CD4-positive, CD25-positive, alpha-beta regulatory T cell (primary cell): ENCODE data around the gene SMIM12. TPM values are rescaled to one million over a fixed set of nuclear protein-coding genes. Genes with fewer than 3 reads are reported as not detected.

Source experiments
- ATAC-seq, 2 donors: fragments of 150-1000 bp; cut with Tn5 transposase; one replicate each; pipeline ENCODE4 v1.10.0; 2021; ENCODE audit warnings: low read depth in 2 of 2, moderate number of reproducible peaks in 2 of 2, moderate library complexity in 1 of 2
- DNase-seq, 3 donors: peaks; one replicate each; pipeline versions ENCODE4 v3.0.0 to v3.0.0-alpha.2; 2012 to 2022; ENCODE audit warnings: mixed read lengths in 1 of 3
- H3K27ac ChIP-seq: one replicate; pipeline ENCODE4 v1.7.0; 2013; ENCODE audit warnings: mild to moderate bottlenecking, low read length; ENCODE audit not compliant: insufficient read depth, poor library complexity, severe bottlenecking
- H3K27me3 ChIP-seq: one replicate; pipeline ENCODE4 v1.7.0; 2013; ENCODE audit warnings: low read length; ENCODE audit not compliant: control insufficient read depth, insufficient read depth
- H3K36me3 ChIP-seq: one replicate; pipeline ENCODE4 v1.7.0; 2013; ENCODE audit warnings: mild to moderate bottlenecking, low read length, moderate library complexity; ENCODE audit not compliant: control insufficient read depth, insufficient read depth
- H3K4me1 ChIP-seq: 2 replicates; pipeline ENCODE4 v1.7.0; 2013; ENCODE audit warnings: mild to moderate bottlenecking, low read length; ENCODE audit not compliant: insufficient read depth, control insufficient read depth, poor library complexity, severe bottlenecking
- H3K4me3 ChIP-seq: one replicate; pipeline ENCODE4 v1.7.0; 2013; ENCODE audit warnings: low read depth, mild to moderate bottlenecking, low read length, moderate library complexity
- H3K9me3 ChIP-seq, 2 experiments: 1 replicate in 1 of 2; 2 replicates in 1 of 2; pipeline ENCODE4 v1.7.0; 2013; ENCODE audit warnings: low read length in 2 of 2, mild to moderate bottlenecking in 1 of 2, moderate library complexity in 1 of 2; ENCODE audit not compliant: control insufficient read depth in 2 of 2
- H3K27ac Mint-ChIP-seq, 3 donors: one replicate each; pipeline ENCODE4 v1.8.0; 2020 to 2022; ENCODE audit warnings: mild to moderate bottlenecking in 3 of 3, mixed read lengths in 3 of 3, moderate library complexity in 2 of 3
- H3K27me3 Mint-ChIP-seq: one replicate; pipeline ENCODE4 v1.8.0; 2022; ENCODE audit warnings: mild to moderate bottlenecking, mixed read lengths
- H3K36me3 Mint-ChIP-seq: one replicate; pipeline ENCODE4 v1.8.0; 2020; ENCODE audit warnings: mixed read lengths
- H3K4me1 Mint-ChIP-seq, 4 donors: one replicate each; pipeline ENCODE4 v1.8.0; 2020 to 2022; ENCODE audit warnings: mixed read lengths in 4 of 4, mild to moderate bottlenecking in 1 of 4
- H3K4me3 Mint-ChIP-seq, 4 donors: one replicate each; pipeline ENCODE4 v1.8.0; 2020 to 2022; ENCODE audit warnings: mild to moderate bottlenecking in 4 of 4, mixed read lengths in 4 of 4, moderate library complexity in 3 of 4
- H3K9me3 Mint-ChIP-seq, 7 donors: one replicate each; pipeline ENCODE4 v1.8.0; 2020 to 2022; ENCODE audit warnings: mixed read lengths in 7 of 7, mild to moderate bottlenecking in 3 of 7, moderate library complexity in 2 of 7
- polyA plus RNA-seq, 4 donors: library from polyadenylated mRNA; unstranded; fragments of 300-500 nt; fragmentation: Illumina TruSeq; gene quantifications; one replicate each; pipeline ENCODE4 v1.2.3, GENCODE V29; 2021
- total RNA-seq: library from RNA; stranded (reverse); gene quantifications from one replicate; pipeline ENCODE4 v1.2.3, GENCODE V29; 2022

SMIM12 gene
- total and polyA plus RNA-seq, 5 donors from 2014 or later, result 29.7 to 105 (median 94.8) TPM

DNA sequence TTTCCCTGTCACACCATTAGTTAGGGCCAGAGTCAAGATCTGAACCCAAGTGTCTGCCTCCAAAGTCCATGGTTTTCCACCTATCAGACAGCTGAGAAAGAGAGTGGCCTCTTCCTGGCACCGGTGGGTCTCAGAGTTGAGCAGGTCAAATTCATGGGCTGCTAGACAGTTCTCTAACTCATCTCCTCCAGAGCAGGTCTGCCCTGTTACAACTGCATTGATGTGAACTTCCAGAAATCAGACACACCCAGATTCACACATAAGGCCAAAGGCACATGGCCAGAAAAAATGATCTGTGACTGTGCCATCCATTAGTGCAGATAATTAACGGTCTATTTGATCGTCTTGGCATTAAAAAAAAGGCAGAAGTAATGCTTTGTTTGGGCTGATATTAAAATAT lies 17.5 kb downstream of the SMIM12 start:
- Histone ChIP-seq H3K4me3 (no peak overlapping the region), H3K4me1 (no peaks in the 10 kb centered on the region), H3K27me3 (no peaks in the 10 kb centered on the region), H3K36me3 (no peaks in the 10 kb centered on the region), H3K27ac (no peak overlapping the region), H3K9me3 (no peaks in the 10 kb centered on the region)
- Mint-ChIP-seq H3K4me3 (no peak overlapping the region), H3K27me3 (no peaks in the 10 kb centered on the region), H3K9me3 (no peaks in the 10 kb centered on the region), H3K27ac (no peak overlapping the region), H3K36me3 (peaks cover 5% of the 10 kb centered on the region), H3K4me1 (peaks cover 2 to 21% (median 5%) of the 10 kb centered on the region in 4 donors)
- no peak for DNase-seq
- ATAC-seq, result no peak

DNA sequence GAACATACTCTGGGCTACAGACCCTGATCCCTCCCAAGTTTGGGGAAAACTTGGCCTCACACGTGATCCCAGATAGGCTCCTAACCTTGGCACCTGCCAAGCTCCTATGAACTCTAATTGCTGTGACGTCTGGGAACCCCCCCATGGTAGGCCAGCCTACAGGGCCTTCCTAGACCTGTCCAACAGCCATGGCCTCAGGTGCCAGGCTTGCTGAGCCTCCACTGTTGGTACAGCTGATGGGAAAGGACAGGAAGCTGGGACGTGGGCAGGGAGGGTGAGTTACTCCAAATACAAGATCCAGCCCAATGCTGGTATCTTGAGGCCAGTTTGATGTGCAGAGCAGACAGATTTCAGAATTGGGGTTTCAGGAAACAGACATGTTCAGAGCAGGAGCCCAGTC lies 19.1 kb downstream of the SMIM12 start:
- Histone ChIP-seq H3K36me3 (no peaks in the 10 kb centered on the region), H3K27me3 (no peaks in the 10 kb centered on the region), H3K9me3 (no peaks in the 10 kb centered on the region), H3K4me3 (no peak overlapping the region), H3K27ac (no peak overlapping the region), H3K4me1 (no peaks in the 10 kb centered on the region)
- DNase-seq (no peak), ATAC-seq (no peak)
- Mint-ChIP-seq H3K36me3 (peaks cover 5% of the 10 kb centered on the region), H3K27me3 (no peaks in the 10 kb centered on the region), H3K27ac (no peak overlapping the region), H3K4me3 (no peak overlapping the region), H3K4me1 (peaks cover 0 to 23% (median 5%) of the 10 kb centered on the region in 4 donors), H3K9me3 (no peaks in the 10 kb centered on the region)

DNA sequence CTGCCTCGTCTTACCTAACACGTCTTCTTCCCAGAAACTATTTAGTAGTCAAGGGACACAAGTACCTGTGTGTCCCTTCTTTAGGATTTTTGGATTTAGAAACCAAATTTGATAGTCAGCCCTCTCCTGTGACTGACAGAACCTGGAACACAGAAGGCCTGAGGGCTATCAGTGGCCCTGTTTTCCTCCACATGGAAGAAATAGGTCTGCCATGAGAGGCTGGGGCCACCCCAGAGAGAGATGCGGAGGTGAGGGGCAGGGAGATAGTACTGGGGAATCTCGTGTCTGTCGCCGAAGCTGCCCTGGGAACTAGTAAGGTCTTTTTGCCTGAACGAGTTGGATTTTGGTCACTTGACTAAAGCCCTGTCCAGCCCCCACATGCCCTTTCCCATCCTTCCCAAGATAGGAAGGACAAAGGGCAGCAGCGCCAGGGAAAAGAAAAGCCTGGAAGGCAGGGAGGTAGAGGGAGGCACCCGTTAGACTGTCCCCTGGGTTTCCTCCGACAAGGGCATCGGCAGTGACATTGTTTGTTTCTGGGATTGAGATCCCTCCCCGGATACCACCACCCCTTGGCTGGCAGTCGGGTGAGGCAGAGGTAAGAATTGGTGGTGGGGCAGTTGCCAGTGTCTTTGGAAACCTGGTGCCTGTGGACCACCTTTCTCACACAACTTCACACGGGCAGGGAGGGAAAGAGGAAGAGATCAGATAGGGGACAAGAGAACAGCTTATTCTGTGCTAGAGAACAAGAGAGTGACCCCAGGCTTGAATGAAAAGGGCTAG lies 19.8 kb downstream of the SMIM12 start:
- H3K27me3 Mint-ChIP-seq, result no peaks in the 10 kb centered on the region
- no peak overlapping the region for H3K4me3 Mint-ChIP-seq
- no peak for ATAC-seq
- no peak for DNase-seq
- Histone ChIP-seq H3K9me3 (no peaks in the 10 kb centered on the region), H3K4me1 (no peaks in the 10 kb centered on the region), H3K27ac (no peak overlapping the region), H3K27me3 (no peaks in the 10 kb centered on the region), H3K36me3 (no peaks in the 10 kb centered on the region), H3K4me3 (no peak overlapping the region)
- peaks cover 0 to 21% (median 5%) of the 10 kb centered on the region in 4 donors for H3K4me1 Mint-ChIP-seq
- peaks cover 5% of the 10 kb centered on the region for H3K36me3 Mint-ChIP-seq
- H3K9me3 Mint-ChIP-seq, result no peaks in the 10 kb centered on the region
- H3K27ac Mint-ChIP-seq, result no peak overlapping the region

DNA sequence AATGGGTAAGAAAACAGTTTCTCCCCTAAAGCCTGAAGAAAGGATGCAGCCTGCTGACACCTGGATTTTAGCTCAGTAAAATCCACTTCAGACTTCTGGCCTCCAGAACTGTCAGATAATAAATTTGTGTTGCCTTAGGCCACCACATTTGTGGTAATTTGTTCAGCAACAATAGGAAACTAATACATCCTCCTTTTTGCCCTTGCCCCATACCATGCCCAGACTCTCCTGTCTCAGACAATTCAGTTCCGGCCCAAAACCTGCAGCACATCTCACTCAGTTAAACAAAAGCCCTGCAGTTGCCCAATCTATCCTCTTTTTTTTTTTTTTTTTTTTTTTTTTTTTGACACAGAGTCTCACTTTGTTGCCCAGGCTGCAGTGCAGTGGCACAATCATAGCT lies 25.8 kb downstream of the SMIM12 start:
- ATAC-seq (no peak), DNase-seq (no peak)
- H3K4me3 Mint-ChIP-seq, result no peak overlapping the region
- Histone ChIP-seq H3K9me3 (no peaks in the 10 kb centered on the region), H3K36me3 (no peaks in the 10 kb centered on the region), H3K27ac (no peak overlapping the region), H3K4me3 (no peak overlapping the region), H3K4me1 (no peaks in the 10 kb centered on the region), H3K27me3 (no peaks in the 10 kb centered on the region)
- no peaks in the 10 kb centered on the region for H3K9me3 Mint-ChIP-seq
- peaks cover 0 to 4% (median 0%) of the 10 kb centered on the region in 4 donors for H3K4me1 Mint-ChIP-seq
- H3K27me3 Mint-ChIP-seq, result no peaks in the 10 kb centered on the region
- no peak overlapping the region for H3K27ac Mint-ChIP-seq
- peaks cover 14% of the 10 kb centered on the region for H3K36me3 Mint-ChIP-seq

DNA sequence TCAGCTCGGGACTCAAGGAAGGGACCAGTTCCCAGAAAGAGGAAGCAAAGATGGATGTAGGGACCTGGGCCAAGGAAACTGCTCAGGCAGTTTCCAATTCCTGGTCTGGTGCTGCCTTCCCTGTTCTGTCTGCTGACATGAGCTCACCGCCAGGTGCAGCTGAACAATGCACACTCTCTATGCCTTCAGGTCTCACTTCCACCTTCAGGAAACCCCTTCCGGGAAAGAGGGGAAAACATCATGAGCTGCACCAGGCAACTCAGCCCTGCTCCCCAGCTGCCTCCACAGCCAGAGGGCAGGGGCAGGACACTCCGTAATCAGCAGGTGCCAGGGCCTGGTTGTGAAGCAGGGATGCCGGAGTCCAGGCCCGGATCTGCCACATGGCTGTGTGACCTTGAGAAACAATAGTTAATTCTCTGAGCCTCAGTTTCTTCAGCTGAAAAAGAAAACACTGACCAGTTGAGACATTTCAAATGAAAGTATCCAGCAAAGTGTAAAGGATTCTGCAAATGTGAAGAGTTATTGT lies 27.8 kb downstream of the SMIM12 start:
- H3K4me1 ChIP-seq, result no peaks in the 10 kb centered on the region
- Mint-ChIP-seq H3K27ac (no peak overlapping the region), H3K4me1 (peaks cover 0 to 4% (median 0%) of the 10 kb centered on the region in 4 donors), H3K4me3 (no peak overlapping the region), H3K9me3 (no peaks in the 10 kb centered on the region), H3K27me3 (no peaks in the 10 kb centered on the region), H3K36me3 (peaks cover 14% of the 10 kb centered on the region)
- no peaks in the 10 kb centered on the region for H3K27me3 ChIP-seq
- no peak for DNase-seq
- H3K9me3 ChIP-seq, result no peaks in the 10 kb centered on the region
- no peak overlapping the region for H3K27ac ChIP-seq
- no peaks in the 10 kb centered on the region for H3K36me3 ChIP-seq
- no peak for ATAC-seq
- H3K4me3 ChIP-seq, result no peak overlapping the region

DNA sequence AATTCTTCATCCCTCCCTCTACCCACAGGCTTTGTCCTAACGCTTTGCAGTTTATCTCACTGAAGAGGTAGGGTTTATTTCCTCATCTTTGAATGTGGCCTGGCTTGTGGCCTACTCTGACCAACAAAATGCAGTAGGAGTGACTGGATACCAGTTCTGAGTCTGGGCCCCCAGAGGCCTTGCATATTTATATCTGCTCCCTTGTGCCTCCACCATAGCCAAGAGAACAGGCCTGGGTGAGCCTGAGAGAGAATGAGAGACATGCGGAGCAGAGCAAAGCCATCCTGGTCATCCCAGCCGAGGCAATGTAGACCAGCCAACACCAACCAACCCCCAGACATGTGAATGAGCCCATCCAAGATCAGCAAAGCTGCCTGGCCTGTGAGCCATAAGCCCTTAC lies 30.3 kb downstream of the SMIM12 start:
- Histone ChIP-seq H3K4me3 (no peak overlapping the region), H3K27ac (no peak overlapping the region), H3K27me3 (no peaks in the 10 kb centered on the region), H3K36me3 (no peaks in the 10 kb centered on the region), H3K9me3 (no peaks in the 10 kb centered on the region), H3K4me1 (no peaks in the 10 kb centered on the region)
- peaks cover 14% of the 10 kb centered on the region for H3K36me3 Mint-ChIP-seq
- ATAC-seq (no peak), DNase-seq (no peak)
- no peaks in the 10 kb centered on the region for H3K4me1 Mint-ChIP-seq
- no peaks in the 10 kb centered on the region for H3K27me3 Mint-ChIP-seq
- peak overlapping the region in 1 of 3 donors; percentile 33 for H3K27ac Mint-ChIP-seq
- H3K9me3 Mint-ChIP-seq, result no peaks in the 10 kb centered on the region
- no peak overlapping the region for H3K4me3 Mint-ChIP-seq

DNA sequence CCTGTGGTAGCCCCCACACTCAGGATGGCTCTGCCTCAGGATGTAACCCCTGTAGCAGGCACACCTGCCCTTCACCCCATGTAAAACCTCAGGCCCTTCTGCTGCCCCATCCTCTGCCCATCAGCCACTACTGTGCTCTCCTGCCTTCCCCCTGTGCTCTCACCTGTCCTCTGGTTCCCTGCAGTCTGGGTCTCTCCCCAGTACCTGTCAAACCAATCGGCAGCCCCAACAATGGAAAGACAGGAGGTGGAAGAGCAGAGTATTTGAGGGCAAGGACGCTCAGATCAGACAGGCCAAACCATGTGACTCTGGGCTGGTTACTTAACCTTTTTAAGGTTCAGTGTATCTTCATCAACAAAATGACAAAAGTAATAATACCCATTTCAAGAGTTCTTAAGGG lies 30.9 kb downstream of the SMIM12 start:
- Histone ChIP-seq H3K27ac (no peak overlapping the region), H3K27me3 (no peaks in the 10 kb centered on the region), H3K36me3 (no peaks in the 10 kb centered on the region), H3K9me3 (no peaks in the 10 kb centered on the region), H3K4me3 (no peak overlapping the region), H3K4me1 (no peaks in the 10 kb centered on the region)
- Mint-ChIP-seq H3K27me3 (no peaks in the 10 kb centered on the region), H3K4me1 (no peaks in the 10 kb centered on the region), H3K4me3 (no peak overlapping the region), H3K36me3 (peaks cover 14% of the 10 kb centered on the region), H3K27ac (peak overlapping the region in 1 of 3 donors; percentile 1), H3K9me3 (no peaks in the 10 kb centered on the region)
- ATAC-seq, result no peak
- no peak for DNase-seq

DNA sequence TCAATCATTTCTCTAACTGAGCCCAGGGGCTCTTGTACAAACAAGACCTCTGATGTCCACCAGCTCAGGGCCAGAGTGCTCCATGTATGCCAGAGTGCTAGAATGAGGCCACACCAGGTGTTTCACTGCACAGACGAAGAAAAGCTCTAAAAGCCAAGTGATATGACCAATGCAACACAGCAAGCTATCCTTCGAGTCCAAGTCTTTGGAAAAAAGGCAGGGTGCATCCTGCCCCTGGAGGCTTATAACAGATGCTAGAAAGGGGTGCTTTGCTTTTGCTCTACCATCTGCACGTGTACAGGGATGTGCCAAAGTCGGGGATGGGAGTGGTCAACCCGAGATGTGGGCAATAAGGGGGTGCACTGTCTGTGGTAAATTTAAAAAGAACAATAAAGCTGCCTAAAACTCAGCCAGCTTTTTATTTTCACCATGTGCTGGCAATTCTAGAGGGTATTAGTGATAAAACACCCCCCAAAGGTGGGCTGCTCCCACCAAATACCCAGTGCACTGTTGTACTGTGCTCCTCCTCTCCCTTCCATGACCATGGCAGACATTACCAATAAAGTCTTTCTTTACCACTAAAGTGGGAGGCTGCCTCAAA lies 32.1 kb downstream of the SMIM12 start:
- DNase-seq, result no peak
- Mint-ChIP-seq H3K4me1 (no peaks in the 10 kb centered on the region), H3K27me3 (no peaks in the 10 kb centered on the region), H3K9me3 (no peaks in the 10 kb centered on the region), H3K36me3 (peaks cover 9% of the 10 kb centered on the region), H3K27ac (no peak overlapping the region), H3K4me3 (no peak overlapping the region)
- Histone ChIP-seq H3K4me3 (no peak overlapping the region), H3K4me1 (no peaks in the 10 kb centered on the region), H3K27ac (no peak overlapping the region), H3K36me3 (no peaks in the 10 kb centered on the region), H3K9me3 (no peaks in the 10 kb centered on the region), H3K27me3 (no peaks in the 10 kb centered on the region)
- no peak for ATAC-seq
